Measurements from ENCODE around the gene UNCX. TPM values are rescaled to one million over a fixed set of nuclear protein-coding genes. Genes with fewer than 3 reads are reported as not detected.

The UNCX gene
- total and polyA plus RNA-seq, 2 of the 8 experiments (the other 6 are each of a cell fraction or from before 2014, with no cell fraction given) = not detected

GRCh38 chr7:1255080-1255816 lies 22.6 kb downstream of the UNCX start:
- no peak overlapping the region for H4K5ac ChIP-seq (ENCODE audit: insufficient read length, low read depth, low read length)
- ChIA-PET CTCF (ENCODE audit: partially characterized antibody) (interaction anchor here (0.7 to 1.1 kb wide), 3 partner anchors 93 to 1566 kb away, joined by 3 read pairs; no protein-coding TSS in a partner anchor), POLR2A (ENCODE audit: partially characterized antibody) (interaction anchor here (0.6 kb wide), 1 partner anchor 290 kb away, joined by 3 read pairs; no protein-coding TSS in a partner anchor)
- TF ChIP-seq KDM5A (IDR thresholded peaks at IDR 0.05; ENCODE audit: low read length) (no peak), JUND (IDR thresholded peaks at IDR 0.05; ENCODE audit: low read length) (no peak), RNF2 (IDR thresholded peaks at IDR 0.05; ENCODE audit: borderline replicate concordance, low read depth, low read length, missing control alignments, poor library complexity, severe bottlenecking) (no peak), SP1 (IDR thresholded peaks at IDR 0.05; ENCODE audit: low read depth, low read length) (no peak), YY1 (IDR thresholded peaks at IDR 0.05; ENCODE audit: low read depth, low read length) (no peak), CBX8 (IDR thresholded peaks at IDR 0.05; ENCODE audit: borderline replicate concordance, low read depth, low read length) (no peak), NRF1 (IDR thresholded peaks at IDR 0.05; ENCODE audit: low read depth, low read length) (no peak), CHD2 (IDR thresholded peaks at IDR 0.05; ENCODE audit: low read length) (no peak), SRF (IDR thresholded peaks at IDR 0.05; ENCODE audit: low read depth, low read length) (no peak), HDAC2 (IDR thresholded peaks at IDR 0.05; ENCODE audit: borderline replicate concordance in 1 of 2, low read depth in 2 of 2, low read length in 2 of 2) (no peak)

More at GRCh38 chr7:1255080-1255816, 22.6 kb downstream of the UNCX start:
- Histone ChIP-seq H3K23me2 (ENCODE audit: low read depth, low read length) (no peaks in the 10 kb centered on the region), H2BK12ac (ENCODE audit: low read depth, low read length) (0 out of 2 replicates have a peak overlapping the region, but pooled peaks have one; percentile 27), H3K36me3 (ENCODE audit: control insufficient read depth in 2 of 4, insufficient read depth in 4 of 4, low read length in 3 of 4) (no peaks in the 10 kb centered on the region), H3K27ac (ENCODE audit: low read depth, low read length) (no peak overlapping the region), H2AK5ac (ENCODE audit: low read depth, low read length) (no peak overlapping the region), H2AFZ (ENCODE audit: low read length) (no peak overlapping the region), H3K4me1 (replicated peaks in 1 of 4; ENCODE audit: control insufficient read depth in 3 of 4, insufficient read depth in 4 of 4, low read length in 3 of 4) (peaks cover 0 to 5% (median 3%) of the 10 kb centered on the region in 4 experiments; a peak in 1 of 7 replicates), H2BK15ac (ENCODE audit: low read length) (no peak overlapping the region), H3K4me2 (ENCODE audit: insufficient read depth in 1 of 2, low read depth in 2 of 2, low read length in 2 of 2) (no peak overlapping the region), H3K18ac (ENCODE audit: extremely low read depth, low read length) (no peak overlapping the region), H4K8ac (ENCODE audit: extremely low read depth, insufficient read depth, low read length) (no peak overlapping the region), H2BK20ac (ENCODE audit: low read length) (no peak overlapping the region), H3K4ac (replicated peaks; ENCODE audit: insufficient read length, low read depth, low read length) (no peak overlapping the region), H3K79me2 (ENCODE audit: control insufficient read depth in 1 of 2, insufficient read depth in 2 of 2, low read length in 2 of 2) (no peaks in the 10 kb centered on the region), H2BK5ac (ENCODE audit: low read depth, low read length) (0 out of 2 replicates have a peak overlapping the region, but pooled peaks have one; percentile 8), H4K20me1 (replicated peaks in 1 of 2; ENCODE audit: control insufficient read depth in 1 of 2, insufficient read depth in 2 of 2, low read length in 2 of 2) (no peaks in the 10 kb centered on the region), H3K9ac (replicated peaks in 1 of 4; ENCODE audit: extremely low read depth in 1 of 4, low read depth in 3 of 4, low read length in 3 of 4) (no peak overlapping the region), H3K4me3 (ENCODE audit: extremely low read depth in 1 of 4, insufficient read depth in 2 of 4, low read depth in 3 of 4, low read length in 4 of 4) (no peak overlapping the region), H3K56ac (replicated peaks; ENCODE audit: insufficient read length, low read depth, low read length) (no peak overlapping the region), H3K79me1 (ENCODE audit: low read depth, low read length) (no peaks in the 10 kb centered on the region), H3K23ac (ENCODE audit: insufficient read length) (no peak overlapping the region), H3K14ac (ENCODE audit: insufficient read length) (no peak overlapping the region), H3K9me3 (ENCODE audit: insufficient read depth in 2 of 2, low read depth in 1 of 2, low read length in 1 of 2) (no peaks in the 10 kb centered on the region), H3K27me3 (replicated peaks in 1 of 4; ENCODE audit: control insufficient read depth in 3 of 4, extremely low read depth in 1 of 4, insufficient read depth in 3 of 4, low read length in 3 of 4) (peaks cover under 1 to 13% (median 8%) of the 10 kb centered on the region in 4 experiments), H2BK120ac (replicated peaks; ENCODE audit: low read depth, low read length) (no peak overlapping the region), H4K91ac (replicated peaks; ENCODE audit: insufficient read length, low read length) (no peak overlapping the region)
- DNase-seq (ENCODE audit: low read depth in 1 of 2, low spot score in 2 of 2) (no peak), FAIRE-seq (no peak)
- WGBS, 2 experiments (ENCODE audit: extremely low coverage in 1 of 2, insufficient coverage in 1 of 2, insufficient read length in 1 of 2, insufficient replicate concordance in 2 of 2, low coverage in 1 of 2, low lambda C conversion rate in 2 of 2, missing lambda C conversion rate in 1 of 2) = 79% methylated on average over 21 of the region's 21 CpGs; no CpG with 5 or more reads in 1 of the 2 experiments
